ENCODE measurements around the gene B3GNT7. TPM values are rescaled to one million over a fixed set of nuclear protein-coding genes. Genes with fewer than 3 reads are reported as not detected.

The B3GNT7 gene
- polyA plus RNA-seq, 1 experiment, result 0.15 TPM

DNA sequence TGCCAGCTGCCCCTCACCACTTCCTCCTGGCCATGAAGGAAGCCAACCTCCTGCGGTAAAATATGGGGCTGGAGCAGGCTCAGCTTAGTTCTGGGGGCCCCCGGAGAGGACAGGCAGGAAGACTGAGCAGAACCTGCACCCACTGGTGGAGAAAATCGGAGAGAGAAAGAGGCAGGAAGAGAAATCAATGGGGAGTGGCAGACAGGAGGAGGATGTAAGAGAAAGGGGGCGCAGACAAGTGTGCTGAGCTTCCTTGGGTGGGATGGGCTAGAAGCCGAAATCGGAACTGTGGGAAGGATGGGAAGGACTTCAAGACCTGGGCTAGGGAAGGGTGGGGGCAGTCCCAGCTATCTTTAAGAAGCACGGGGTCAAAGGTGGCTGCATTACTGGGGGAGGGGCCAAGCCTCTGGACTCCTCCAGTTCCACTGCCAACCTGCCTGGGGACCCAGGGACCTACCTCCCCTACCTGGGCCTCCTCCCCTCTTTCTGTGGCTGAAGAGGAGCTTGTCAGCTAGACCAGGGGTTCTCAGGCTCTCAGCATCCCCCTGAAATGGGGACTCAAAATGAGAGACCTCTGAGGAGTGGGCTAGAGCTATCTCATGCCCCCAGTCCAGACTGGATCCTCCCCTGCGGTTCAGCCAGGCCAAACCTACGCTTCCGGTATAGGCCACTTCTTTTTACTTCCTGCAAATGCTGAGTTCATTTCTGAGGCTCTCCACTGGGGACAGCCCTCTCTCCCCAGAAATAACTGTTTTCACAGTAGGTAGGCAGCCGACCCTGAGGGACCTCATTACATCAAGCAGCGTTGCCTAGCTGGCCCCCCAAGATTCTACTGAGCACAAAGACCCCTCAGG, 33.6 kb upstream of the B3GNT7 start:
- peaks cover 12% of the 10 kb centered on the region for H3K36me3 ChIP-seq (ENCODE audit: control insufficient read depth, insufficient read depth, low read length)
- H3K4me3 ChIP-seq (ENCODE audit: low read depth, low read length), result no peak overlapping the region
- ChIA-PET CTCF (no interaction called here), POLR2A (no interaction called here)
- DNase-seq (ENCODE audit: low read depth), result no peak
- H3K27me3 ChIP-seq (ENCODE audit: control insufficient read depth, insufficient read depth, low read length), result no peaks in the 10 kb centered on the region
- TF ChIP-seq, protein P1, sequence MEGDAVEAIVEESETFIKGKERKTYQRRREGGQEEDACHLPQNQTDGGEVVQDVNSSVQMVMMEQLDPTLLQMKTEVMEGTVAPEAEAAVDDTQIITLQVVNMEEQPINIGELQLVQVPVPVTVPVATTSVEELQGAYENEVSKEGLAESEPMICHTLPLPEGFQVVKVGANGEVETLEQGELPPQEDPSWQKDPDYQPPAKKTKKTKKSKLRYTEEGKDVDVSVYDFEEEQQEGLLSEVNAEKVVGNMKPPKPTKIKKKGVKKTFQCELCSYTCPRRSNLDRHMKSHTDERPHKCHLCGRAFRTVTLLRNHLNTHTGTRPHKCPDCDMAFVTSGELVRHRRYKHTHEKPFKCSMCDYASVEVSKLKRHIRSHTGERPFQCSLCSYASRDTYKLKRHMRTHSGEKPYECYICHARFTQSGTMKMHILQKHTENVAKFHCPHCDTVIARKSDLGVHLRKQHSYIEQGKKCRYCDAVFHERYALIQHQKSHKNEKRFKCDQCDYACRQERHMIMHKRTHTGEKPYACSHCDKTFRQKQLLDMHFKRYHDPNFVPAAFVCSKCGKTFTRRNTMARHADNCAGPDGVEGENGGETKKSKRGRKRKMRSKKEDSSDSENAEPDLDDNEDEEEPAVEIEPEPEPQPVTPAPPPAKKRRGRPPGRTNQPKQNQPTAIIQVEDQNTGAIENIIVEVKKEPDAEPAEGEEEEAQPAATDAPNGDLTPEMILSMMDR (IDR thresholded peaks at IDR 0.05; ENCODE audit: insufficient read depth, low read depth, low read length), result no peak

DNA sequence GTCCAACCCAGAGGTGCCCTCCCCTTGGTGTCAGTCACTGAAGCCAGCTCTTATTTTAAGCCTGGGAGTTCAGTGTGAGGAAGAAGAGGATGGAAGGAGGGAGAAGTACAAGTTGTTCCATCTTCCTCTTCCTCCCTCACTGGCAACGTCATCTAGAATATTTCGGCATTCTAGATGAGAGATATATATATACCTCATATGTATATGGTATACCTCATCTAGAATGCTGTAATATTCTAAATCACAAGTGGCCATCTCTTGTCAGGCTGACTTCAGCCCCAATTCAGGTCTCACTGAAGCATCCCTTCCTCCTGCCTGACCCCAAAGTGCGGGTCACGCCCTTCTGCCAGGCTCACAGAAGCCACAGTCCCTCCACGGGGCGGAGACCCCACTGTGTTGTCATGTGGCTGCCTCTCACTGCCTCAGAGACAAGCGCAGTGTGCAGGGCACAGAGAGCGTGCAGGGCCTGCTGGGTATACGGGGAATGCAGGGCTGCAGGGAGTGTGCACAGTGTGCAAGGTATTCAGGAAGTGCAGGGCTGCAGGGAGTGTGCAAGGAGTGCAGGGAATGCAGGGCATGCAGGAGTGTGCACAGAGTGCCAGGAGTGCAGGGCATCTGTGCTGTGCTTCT, 32.8 kb upstream of the B3GNT7 start:
- POLR2A ChIA-PET, result no interaction called here
- no peak for DNase-seq (ENCODE audit: low read depth)
- Histone ChIP-seq H3K4me3 (ENCODE audit: low read depth, low read length) (no peak overlapping the region), H3K27me3 (ENCODE audit: control insufficient read depth, insufficient read depth, low read length) (no peaks in the 10 kb centered on the region), H3K36me3 (ENCODE audit: control insufficient read depth, insufficient read depth, low read length) (peaks cover 12% of the 10 kb centered on the region)
- CTCF ChIA-PET, result no interaction called here
- TF ChIP-seq, protein P1 (IDR thresholded peaks at IDR 0.05; ENCODE audit: insufficient read depth, low read depth, low read length), result no peak

GRCh38 chr2:231364061-231364460, 31.4 kb upstream of the B3GNT7 start:
- H3K36me3 ChIP-seq (ENCODE audit: control insufficient read depth, insufficient read depth, low read length), result peaks cover 12% of the 10 kb centered on the region
- no peak overlapping the region for H3K4me3 ChIP-seq (ENCODE audit: low read depth, low read length)
- ChIA-PET POLR2A (no interaction called here), CTCF (no interaction called here)
- H3K27me3 ChIP-seq (ENCODE audit: control insufficient read depth, insufficient read depth, low read length), result no peaks in the 10 kb centered on the region
- TF ChIP-seq, protein P1 (IDR thresholded peaks at IDR 0.05; ENCODE audit: insufficient read depth, low read depth, low read length), result no peak
- DNase-seq (ENCODE audit: low read depth), result no peak

GRCh38 chr2:231364961-231365810, 30.3 kb upstream of the B3GNT7 start:
- CTCF ChIA-PET, result no interaction called here
- H3K4me3 ChIP-seq (ENCODE audit: low read depth, low read length), result no peak overlapping the region

More at GRCh38 chr2:231364961-231365810, 30.3 kb upstream of the B3GNT7 start:
- POLR2A ChIA-PET, result no interaction called here
- TF ChIP-seq, protein P1 (IDR thresholded peaks at IDR 0.05; ENCODE audit: insufficient read depth, low read depth, low read length), result no peak
- no peaks in the 10 kb centered on the region for H3K27me3 ChIP-seq (ENCODE audit: control insufficient read depth, insufficient read depth, low read length)
- H3K36me3 ChIP-seq (ENCODE audit: control insufficient read depth, insufficient read depth, low read length), result peaks cover 13% of the 10 kb centered on the region
- DNase-seq (ENCODE audit: low read depth), result peak; percentile 56
